Endothelial cell of umbilical vein (primary cell): ENCODE data around the gene RELT.

Source experiments
- EZH2 ChIP-seq: IDR thresholded peaks from 2 replicates; pipeline ENCODE4 v1.6.1; 2012; ENCODE audit warnings: borderline replicate concordance, low read depth, mild to moderate bottlenecking, moderate library complexity, low read length, inconsistent platforms; ENCODE audit not compliant: severe bottlenecking
- POLR2A ChIP-seq: IDR thresholded peaks from 2 replicates; pipeline ENCODE4 v1.6.1; 2012; ENCODE audit warnings: low read depth, mild to moderate bottlenecking, control low read depth, low read length
- POLR2AphosphoS5 ChIP-seq: IDR thresholded peaks from 2 replicates; pipeline ENCODE4 v1.6.1; 2012; ENCODE audit warnings: low read depth, mild to moderate bottlenecking, control low read depth, low read length, moderate library complexity; ENCODE audit not compliant: insufficient read depth
- TF ChIP-seq, protein P1 (sequence below), 2 donors: IDR thresholded peaks; 1 replicate in 1 of 2; 2 replicates in 1 of 2; pipeline ENCODE4 v1.5.1; 2011; ENCODE audit warnings: low read length in 2 of 2, mild to moderate bottlenecking in 2 of 2, moderate library complexity in 2 of 2, control low read depth in 1 of 2, inconsistent platforms in 1 of 2, low read depth in 1 of 2; ENCODE audit not compliant: insufficient read depth in 1 of 2; ENCODE audit errors: extremely low read depth in 1 of 2

DNA sequence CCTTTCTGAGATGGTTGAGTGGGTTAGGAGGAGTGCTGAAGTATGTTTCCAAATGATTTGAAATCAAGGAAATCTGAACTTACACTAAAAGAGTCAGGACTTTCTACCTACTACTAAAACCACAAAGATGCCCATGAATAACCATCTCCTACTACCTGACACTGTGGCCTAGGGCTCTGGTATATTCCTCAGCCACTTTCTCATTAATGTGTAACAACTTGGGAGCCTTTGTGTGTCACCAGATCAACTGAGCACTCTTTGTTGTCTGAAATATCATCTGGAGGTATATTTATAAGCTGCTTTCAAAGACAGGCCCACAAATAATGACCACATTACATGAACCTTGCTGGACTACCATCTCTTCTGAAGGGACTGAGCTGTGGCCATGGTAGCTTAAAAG is 43.9 kb downstream of the RELT start:
- TF ChIP-seq, protein P1, sequence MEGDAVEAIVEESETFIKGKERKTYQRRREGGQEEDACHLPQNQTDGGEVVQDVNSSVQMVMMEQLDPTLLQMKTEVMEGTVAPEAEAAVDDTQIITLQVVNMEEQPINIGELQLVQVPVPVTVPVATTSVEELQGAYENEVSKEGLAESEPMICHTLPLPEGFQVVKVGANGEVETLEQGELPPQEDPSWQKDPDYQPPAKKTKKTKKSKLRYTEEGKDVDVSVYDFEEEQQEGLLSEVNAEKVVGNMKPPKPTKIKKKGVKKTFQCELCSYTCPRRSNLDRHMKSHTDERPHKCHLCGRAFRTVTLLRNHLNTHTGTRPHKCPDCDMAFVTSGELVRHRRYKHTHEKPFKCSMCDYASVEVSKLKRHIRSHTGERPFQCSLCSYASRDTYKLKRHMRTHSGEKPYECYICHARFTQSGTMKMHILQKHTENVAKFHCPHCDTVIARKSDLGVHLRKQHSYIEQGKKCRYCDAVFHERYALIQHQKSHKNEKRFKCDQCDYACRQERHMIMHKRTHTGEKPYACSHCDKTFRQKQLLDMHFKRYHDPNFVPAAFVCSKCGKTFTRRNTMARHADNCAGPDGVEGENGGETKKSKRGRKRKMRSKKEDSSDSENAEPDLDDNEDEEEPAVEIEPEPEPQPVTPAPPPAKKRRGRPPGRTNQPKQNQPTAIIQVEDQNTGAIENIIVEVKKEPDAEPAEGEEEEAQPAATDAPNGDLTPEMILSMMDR (IDR thresholded peaks at IDR 0.05; ENCODE audit: extremely low read depth in 1 of 2, insufficient read depth in 1 of 2, low read depth in 1 of 2, low read length in 2 of 2): no peak
- no peak for TF ChIP-seq POLR2A
- TF ChIP-seq POLR2AphosphoS5: no peak
- no peak for TF ChIP-seq EZH2
